ENCODE data around the gene THRA. TPM values are rescaled to one million over a fixed set of nuclear protein-coding genes. Genes with fewer than 3 reads are reported as not detected.
A peak's percentile ranks its signal among the peaks of the same experiment; 100 is the strongest.

The THRA gene
- total and polyA plus RNA-seq, 9 of the 15 experiments (the other 6 are each of a cell fraction or from before 2014, with no cell fraction given): 0.34 to 23.4 (median 12.7) TPM

- TF ChIP-seq THRAP3 (IDR thresholded peaks at IDR 0.05; ENCODE audit: borderline replicate concordance): 0 out of 2 replicates have a peak, but pooled peaks have one; percentile 33
- TF ChIP-seq OTX1 (CRISPR knock-in tag; IDR thresholded peaks at IDR 0.05): no peak
- no peak for TF ChIP-seq ZBTB5 (IDR thresholded peaks at IDR 0.05)
- no peak for TF ChIP-seq ZNF79 (CRISPR knock-in tag; IDR thresholded peaks at IDR 0.05; ENCODE audit: low read depth)
- TF ChIP-seq SIN3A (IDR thresholded peaks at IDR 0.05; ENCODE audit: borderline replicate concordance in 2 of 2, control insufficient read depth in 1 of 2, low read depth in 2 of 2, low read length in 2 of 2): peak; percentile 66 to 73; a peak in 1 of 4 replicates
- TF ChIP-seq STAG1 (CRISPR knock-in tag; IDR thresholded peaks at IDR 0.05; ENCODE audit: borderline replicate concordance): no peak
- TF ChIP-seq XRCC5 (IDR thresholded peaks at IDR 0.05; ENCODE audit: low read depth, low read length): peak; percentile 33; the same call in 1 of the 2 replicates
- TF ChIP-seq CREM (IDR thresholded peaks at IDR 0.05; ENCODE audit: low read depth): no peak
- TF ChIP-seq TRIM25 (IDR thresholded peaks at IDR 0.05; ENCODE audit: borderline replicate concordance): no peak
- no peak for TF ChIP-seq BACH1 (tag; IDR thresholded peaks at IDR 0.05)
- TF ChIP-seq JUND (IDR thresholded peaks at IDR 0.05; ENCODE audit: borderline replicate concordance, low read depth, low read length): no peak
- no peak for TF ChIP-seq JUND (tag; IDR thresholded peaks at IDR 0.05; ENCODE audit: borderline replicate concordance, low read depth, low read length)
- TF ChIP-seq TAF9B (IDR thresholded peaks at IDR 0.05; ENCODE audit: partially characterized antibody): peak; percentile 40
- no peak for TF ChIP-seq SMAD2 (IDR thresholded peaks at IDR 0.05; ENCODE audit: low read depth, low read length)
- TF ChIP-seq SUPT5H (IDR thresholded peaks at IDR 0.05): peak; percentile 57
- TF ChIP-seq CCNT2 (IDR thresholded peaks at IDR 0.05; ENCODE audit: borderline replicate concordance, extremely low read depth, insufficient read length, low read depth, low read length): no peak
- no peak for TF ChIP-seq ZNF347 (CRISPR knock-in tag; IDR thresholded peaks at IDR 0.05; ENCODE audit: low read depth)
Measured at GRCh38 chr17:40122999-40123810, 60.4 kb downstream of the THRA start (continued).

Data from K562 (cell line).